GM08714 (cell line): Measurements from ENCODE around the gene ARHGEF18.
"Not testable (repeated sequence)": the region's sequence is repeated elsewhere in the genome, so short reads cannot be mapped to it uniquely, and the experiment has no call there.

Experiments
- H3K4me3 ChIP-seq: fragments of 200-500 bp; sonication (Bioruptor generic); 2 replicates; pipeline ENCODE4 v1.5.1; 2014; ENCODE audit warnings: mild to moderate bottlenecking, low read length, inconsistent platforms
- ZNF274 ChIP-seq: IDR thresholded peaks from 2 replicates; pipeline ENCODE4 v1.6.1; 2012; ENCODE audit warnings: mild to moderate bottlenecking, low read depth, low read length

The ARHGEF18 gene

DNA sequence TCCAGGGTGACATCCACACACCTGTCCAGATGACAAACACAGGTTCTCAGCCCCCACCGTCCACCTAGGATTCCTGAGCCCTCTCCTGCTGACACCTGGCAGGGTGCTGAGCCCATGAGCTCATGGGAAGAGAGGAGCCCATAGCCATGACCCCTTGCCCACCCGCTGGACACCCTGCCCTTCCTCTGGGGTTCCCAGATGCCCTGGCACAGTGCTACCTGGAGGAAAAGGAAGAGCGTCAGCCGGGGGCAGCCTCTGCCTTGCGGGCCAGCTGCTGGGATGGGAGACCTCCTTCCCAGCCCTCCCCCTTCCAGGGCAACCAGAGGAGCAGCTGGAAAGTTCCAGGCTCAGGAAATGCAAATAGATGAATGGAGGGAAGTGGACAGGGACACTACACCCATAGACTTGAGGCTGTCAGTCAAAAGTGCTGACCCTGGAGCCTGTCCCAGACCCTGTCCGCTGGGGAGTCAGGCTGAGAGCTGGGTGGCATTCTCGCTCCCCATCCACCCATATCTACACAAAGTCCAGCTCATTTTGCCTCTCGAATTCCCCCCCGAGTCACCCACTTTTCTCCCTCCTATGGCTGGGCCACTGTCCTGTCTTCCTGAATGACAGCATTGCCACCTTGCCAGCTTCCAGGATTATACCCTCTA is 12.3 kb upstream of the ARHGEF18 start:
- H3K4me3 ChIP-seq = no peak overlapping the region; the same call in 1 of the 2 replicates
- no peak for TF ChIP-seq ZNF274

DNA sequence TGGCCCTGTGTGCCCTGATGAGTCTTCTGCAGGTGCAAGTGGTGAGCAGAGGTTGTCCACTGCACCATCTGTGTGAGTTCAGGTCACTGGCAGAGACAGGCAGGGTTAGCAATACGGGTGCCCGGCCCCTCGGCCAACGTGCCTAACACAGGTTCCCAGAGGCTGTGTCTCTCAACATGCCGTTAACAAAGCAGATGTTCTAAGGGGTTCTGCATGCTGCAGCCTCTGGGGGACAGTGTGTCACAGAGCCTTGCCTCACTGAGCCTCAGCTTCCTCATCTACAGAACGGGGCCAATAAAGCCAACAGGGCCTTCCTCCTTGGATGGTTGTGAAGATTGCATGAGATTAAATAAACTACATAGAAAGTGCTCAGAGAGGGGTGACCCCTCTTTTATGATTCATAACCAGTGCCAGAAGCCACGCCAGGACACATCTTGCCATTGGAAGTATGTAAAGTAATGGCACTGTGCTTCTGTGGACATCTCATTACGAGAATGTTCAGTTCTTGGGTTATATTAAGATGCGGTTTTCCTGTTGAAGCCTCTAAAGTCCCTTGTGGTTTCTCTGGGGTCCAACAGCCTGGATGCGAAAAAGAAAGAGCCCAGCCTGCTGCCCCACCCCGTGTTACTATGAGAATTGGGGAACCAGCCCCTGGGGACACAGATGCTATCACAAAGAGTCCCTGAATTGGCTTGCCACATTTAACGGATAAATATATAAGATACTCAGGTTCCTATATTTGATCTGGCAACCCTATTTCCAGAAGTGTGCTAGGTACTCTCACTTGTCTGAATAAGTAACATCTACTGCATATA is 11.2 kb upstream of the ARHGEF18 start:
- TF ChIP-seq ZNF274 = no peak
- H3K4me3 ChIP-seq = peak overlapping the region; percentile 1; the same call in 1 of the 2 replicates

GRCh38 chr19:7340959-7341837 is 7.5 kb upstream of the ARHGEF18 start:
- TF ChIP-seq ZNF274 = no peak
- H3K4me3 ChIP-seq = no peak overlapping the region

DNA sequence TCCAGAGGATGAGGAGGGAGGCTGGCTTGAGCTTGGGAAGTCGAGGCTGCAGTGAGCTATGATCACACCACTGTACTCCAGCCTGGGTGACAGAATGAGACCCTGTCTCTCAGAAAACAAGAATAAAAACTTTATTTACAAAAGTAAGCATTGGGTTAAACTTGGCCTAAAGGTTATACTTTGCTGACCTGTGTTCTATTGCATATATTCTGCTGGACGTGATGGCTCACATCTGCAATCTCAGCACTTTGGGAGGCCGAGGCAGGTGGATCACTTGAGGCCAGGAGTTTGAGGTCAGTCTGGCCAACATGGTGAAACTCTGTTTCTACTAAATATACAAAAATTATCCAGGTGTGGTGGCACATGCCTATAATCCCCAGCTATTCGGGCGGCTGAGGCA is 6.6 kb upstream of the ARHGEF18 start:
- no peak overlapping the region for H3K4me3 ChIP-seq
- TF ChIP-seq ZNF274 = no peak

DNA sequence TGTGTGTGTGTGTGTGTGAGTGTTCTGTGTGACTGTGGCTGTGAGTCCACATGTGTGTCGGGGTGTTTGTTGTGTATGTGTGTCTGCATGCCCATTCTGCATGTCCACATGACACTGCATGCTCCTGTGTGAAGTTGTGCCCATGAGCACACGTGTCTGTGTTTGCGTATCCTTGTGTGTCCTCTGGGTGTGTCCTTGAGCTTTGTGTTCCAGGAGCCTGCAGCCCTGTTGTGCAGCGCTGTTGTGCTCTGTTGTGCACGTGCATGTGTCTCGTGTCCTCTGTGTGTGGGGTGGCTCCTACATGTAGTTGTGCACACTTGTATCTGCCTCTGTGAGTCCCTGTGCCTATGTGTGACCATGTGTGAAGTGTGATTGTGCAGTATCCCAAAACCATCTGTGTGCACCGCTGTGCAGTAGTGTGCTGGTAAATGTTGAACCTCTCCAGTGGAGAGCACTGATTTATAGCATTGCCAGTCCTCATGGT is 2.2 kb upstream of the ARHGEF18 start:
- H3K4me3 ChIP-seq = no peak overlapping the region
- TF ChIP-seq ZNF274 = no peak

- not testable (repeated sequence) for H3K4me3 ChIP-seq
These were observed 1.7 kb upstream of the ARHGEF18 start for GRCh38 chr19:7346997-7347396.

DNA sequence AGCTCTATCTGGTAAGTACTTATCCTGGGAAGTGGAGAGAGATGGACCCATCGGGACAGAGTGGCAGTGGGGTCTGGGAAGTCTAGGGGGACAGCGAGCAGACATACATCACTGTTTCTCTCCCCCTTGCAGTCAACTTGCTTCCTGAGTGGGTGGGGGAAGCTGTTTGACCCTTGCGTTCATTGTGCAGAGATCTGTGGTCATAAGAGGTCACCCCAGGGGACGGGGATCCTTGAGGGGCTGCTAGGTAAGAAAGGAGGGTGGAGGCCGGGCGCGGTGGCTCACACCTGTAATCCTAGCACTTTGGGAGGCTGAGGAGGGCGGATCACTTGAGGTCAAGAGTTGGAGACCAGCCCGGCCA is 474 bp downstream of the ARHGEF18 start:
- H3K4me3 ChIP-seq = peak overlapping the region; percentile 45; the same call in 1 of the 2 replicates
- TF ChIP-seq ZNF274 = no peak

DNA sequence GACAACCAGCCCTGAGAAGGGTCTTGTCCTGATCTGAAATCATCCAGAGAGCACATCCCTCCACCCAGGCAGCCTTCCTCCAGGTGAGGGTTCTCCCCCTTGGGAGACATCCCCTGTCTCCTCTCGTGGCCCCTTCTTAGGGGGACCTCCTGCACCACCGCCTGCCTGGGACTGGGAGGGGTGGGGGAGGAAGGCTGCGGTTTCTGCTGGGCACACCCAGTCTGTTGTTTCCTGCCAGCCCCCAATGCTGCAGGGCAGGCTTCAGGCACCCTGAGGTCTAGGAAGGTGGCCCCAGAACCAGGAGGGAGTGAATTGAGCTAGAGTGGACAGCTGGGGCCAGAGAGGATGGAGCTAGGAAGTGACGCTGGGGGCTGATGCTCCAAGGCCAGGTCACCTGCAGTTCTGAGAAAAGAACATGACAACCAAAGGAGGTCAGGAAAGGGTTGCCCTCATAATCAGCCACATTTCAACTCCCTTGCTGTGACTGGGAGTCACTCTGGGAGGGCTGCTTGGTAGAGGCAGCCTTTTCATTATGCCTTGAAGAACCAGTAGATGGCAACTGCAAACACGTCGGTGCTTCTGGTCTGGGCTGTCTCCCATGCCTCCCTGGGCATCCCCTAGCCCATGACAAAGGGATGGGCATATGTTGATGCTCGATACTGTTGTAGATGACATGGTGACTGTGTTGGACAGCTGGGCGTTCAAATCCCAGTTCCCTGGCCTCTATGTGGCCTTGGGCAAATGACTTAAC is 1.4 kb downstream of the ARHGEF18 start:
- H3K4me3 ChIP-seq = peak overlapping the region; percentile 45; the same call in 1 of the 2 replicates
- no peak for TF ChIP-seq ZNF274

GRCh38 chr19:7351861-7352260 is 3.1 kb downstream of the ARHGEF18 start:
- H3K4me3 ChIP-seq = no peak overlapping the region
- no peak for TF ChIP-seq ZNF274

GRCh38 chr19:7355151-7355820 is 6.5 kb downstream of the ARHGEF18 start:
- H3K4me3 ChIP-seq = no peak overlapping the region
- TF ChIP-seq ZNF274 = no peak

GRCh38 chr19:7355871-7356270 is 7.1 kb downstream of the ARHGEF18 start:
- H3K4me3 ChIP-seq = no peak overlapping the region
- TF ChIP-seq ZNF274 = no peak

DNA sequence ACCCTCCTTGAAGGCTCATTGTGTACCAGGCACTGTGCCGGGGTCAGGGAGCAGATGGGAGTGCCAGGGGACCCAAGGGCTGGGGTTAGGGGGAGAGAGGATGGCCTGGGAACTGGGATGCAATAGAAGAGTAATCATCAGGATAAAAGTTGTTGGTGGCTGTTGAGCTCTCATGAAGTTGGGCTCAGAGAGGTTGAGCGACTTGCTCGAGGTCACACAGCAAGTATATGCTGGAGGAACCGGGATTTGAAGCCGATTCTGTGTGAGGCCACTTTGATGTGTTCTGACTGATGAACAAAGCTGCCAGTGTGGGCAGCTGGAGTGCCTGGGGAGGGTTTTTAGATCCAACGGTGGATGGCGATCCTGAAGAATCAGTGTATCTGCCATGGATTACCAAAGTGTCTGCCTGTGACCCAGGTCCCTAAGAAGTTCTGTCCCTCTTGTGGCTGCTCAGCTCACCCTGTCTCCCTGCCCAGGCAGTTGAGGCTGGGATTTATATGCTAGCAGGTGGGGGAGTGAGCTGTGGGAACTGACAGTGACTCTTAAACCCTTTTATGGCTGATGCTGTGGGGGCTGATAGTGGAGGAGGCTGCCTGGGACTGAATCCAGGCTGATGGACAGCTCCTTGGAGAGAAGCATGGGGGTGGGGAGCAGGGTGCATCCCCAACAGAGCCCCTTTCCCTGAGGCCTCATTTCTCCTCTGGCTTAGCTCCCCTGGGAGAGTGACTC is 8.3 kb downstream of the ARHGEF18 start:
- no peak for TF ChIP-seq ZNF274
- H3K4me3 ChIP-seq = no peak overlapping the region
